ENCODE data around the gene TGOLN2. TPM values are rescaled to one million over a fixed set of nuclear protein-coding genes. Genes with fewer than 3 reads are reported as not detected.
A peak's percentile ranks its signal among the peaks of the same experiment; 100 is the strongest.

The TGOLN2 gene
- total RNA-seq, 4 donors from 2014 or later: 112 to 151 (median 128) TPM

DNA sequence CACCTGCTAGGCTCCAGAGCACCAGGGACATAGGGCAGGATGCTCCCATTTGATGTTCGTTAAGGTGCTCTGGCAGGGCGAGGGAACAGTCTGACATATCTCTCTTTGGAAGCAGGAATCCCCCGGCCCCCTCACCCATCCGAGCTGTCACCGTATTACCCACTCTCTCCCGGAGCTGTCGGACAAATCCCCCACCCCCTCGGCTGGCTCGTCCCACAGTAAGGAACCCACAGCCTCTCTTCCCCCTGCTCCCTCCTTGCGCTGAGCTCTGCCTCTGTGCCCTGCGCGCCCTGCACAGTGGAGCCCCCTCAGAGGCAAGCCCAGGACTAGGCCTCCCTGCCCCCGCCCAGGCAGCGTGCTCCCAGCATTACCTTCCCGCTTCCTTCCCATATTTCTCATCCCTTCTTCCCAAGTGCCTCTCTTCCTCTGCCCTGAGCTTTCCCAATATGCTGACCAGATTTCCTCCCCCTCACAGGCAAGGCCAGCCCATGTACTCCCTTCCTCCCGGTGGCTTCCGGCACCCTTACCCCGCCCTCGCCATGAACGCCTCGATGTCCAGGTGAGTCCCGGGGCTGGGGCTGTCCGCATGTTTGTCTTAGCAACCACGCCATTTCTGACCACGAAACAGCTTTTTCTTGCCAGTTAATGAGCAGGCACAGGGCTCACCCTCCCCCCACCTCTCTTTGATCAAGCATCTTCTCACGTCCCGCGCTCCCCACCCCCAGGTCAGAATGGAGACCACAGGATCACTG lies 23.8 kb downstream of the TGOLN2 start:
- DNase-seq (ENCODE audit: low spot score): no peak

GRCh38 chr2:85302121-85302520 lies 25.7 kb downstream of the TGOLN2 start:
- DNase-seq (ENCODE audit: low spot score): no peak
- TF ChIP-seq, protein P1, sequence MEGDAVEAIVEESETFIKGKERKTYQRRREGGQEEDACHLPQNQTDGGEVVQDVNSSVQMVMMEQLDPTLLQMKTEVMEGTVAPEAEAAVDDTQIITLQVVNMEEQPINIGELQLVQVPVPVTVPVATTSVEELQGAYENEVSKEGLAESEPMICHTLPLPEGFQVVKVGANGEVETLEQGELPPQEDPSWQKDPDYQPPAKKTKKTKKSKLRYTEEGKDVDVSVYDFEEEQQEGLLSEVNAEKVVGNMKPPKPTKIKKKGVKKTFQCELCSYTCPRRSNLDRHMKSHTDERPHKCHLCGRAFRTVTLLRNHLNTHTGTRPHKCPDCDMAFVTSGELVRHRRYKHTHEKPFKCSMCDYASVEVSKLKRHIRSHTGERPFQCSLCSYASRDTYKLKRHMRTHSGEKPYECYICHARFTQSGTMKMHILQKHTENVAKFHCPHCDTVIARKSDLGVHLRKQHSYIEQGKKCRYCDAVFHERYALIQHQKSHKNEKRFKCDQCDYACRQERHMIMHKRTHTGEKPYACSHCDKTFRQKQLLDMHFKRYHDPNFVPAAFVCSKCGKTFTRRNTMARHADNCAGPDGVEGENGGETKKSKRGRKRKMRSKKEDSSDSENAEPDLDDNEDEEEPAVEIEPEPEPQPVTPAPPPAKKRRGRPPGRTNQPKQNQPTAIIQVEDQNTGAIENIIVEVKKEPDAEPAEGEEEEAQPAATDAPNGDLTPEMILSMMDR (IDR thresholded peaks at IDR 0.05): no peak
- ATAC-seq (ENCODE audit: low FRiP score): no peak

More for the DNA sequence above, 23.8 kb downstream of the TGOLN2 start:
- TF ChIP-seq, protein P1 (IDR thresholded peaks at IDR 0.05): no peak
- no peak for ATAC-seq (ENCODE audit: low FRiP score)

DNA sequence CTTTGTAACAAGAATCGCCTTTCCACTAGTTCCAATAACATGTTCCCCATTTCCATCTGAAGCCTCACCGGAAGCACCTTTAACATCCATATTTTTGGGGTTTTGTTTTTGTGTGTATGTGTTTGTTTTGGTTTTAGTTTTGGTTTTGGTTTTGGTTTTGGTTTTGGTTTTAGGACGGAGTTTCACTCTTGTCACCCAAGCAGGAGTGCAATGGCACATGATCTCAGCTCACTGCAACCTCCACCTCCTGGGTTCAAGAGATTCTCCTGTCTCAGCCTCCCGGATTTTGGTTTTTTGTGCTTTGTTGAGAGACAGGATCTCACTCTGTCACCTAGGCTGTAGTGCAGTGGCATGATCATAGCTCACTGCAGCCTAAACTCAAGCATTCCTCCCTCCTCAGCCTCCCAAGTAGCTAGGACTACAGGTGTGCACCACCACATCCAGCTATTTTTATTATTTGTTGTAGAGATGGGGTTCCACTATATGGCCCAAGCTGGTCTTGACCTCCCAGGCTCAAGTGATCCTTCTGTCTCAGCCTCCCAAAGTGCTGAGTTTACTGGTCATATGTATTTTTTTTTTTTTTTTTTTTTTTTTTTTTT lies 36.3 kb downstream of the TGOLN2 start:
- TF ChIP-seq, protein P1 (IDR thresholded peaks at IDR 0.05): no peak
- ATAC-seq (ENCODE audit: low FRiP score) (no peak), DNase-seq (ENCODE audit: low spot score) (no peak)

DNA sequence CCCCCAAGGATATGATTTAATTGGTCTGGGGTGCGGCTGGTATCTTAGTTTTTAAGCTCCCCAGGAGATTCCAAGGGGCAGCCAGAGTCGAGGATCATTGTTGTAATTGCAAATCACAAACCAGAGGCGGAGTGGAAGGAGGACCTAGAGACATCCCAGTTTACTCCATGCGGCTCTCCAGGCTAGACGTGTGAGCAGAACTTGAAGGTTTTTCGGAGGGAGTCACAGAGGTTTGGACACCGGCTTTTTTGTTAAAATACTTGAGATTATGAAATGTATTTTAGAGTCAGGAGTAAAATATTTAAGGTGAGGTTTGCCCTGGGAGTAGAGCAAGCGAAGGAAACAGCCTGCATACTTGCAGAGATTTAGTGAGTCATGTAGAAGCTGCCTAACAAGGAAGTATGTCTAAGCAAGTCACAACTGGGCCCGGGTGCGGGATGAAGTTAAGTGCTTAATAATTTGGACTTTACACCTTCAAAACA lies 39.5 kb downstream of the TGOLN2 start:
- DNase-seq (ENCODE audit: low spot score) (no peak), ATAC-seq (ENCODE audit: low FRiP score) (peak; percentile 89)
- TF ChIP-seq, protein P1 (IDR thresholded peaks at IDR 0.05): no peak

DNA sequence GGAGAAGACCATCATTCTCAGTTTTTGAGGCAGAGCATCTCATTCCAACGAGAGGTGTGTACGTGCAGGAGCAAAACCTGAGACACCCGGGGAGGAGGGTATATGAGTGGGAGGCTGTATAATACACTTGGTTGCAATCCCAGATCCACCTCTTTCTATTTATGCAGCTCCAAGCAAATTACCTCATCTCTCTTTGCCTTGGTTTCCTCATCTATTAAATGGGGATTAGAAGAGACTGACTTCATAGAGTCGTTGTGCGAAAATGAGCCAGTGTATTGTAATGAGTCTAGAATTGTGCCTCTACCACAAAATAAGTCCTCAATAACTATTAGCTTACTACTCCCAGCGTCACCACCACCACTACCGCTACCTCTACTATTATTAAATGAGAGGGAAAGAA lies 40.1 kb downstream of the TGOLN2 start:
- TF ChIP-seq, protein P1 (IDR thresholded peaks at IDR 0.05): no peak
- DNase-seq (ENCODE audit: low spot score) (no peak), ATAC-seq (ENCODE audit: low FRiP score) (no peak)

- ATAC-seq (ENCODE audit: low FRiP score): no peak
- TF ChIP-seq, protein P1 (IDR thresholded peaks at IDR 0.05): no peak
- DNase-seq (ENCODE audit: low spot score): no peak
Observed at GRCh38 chr2:85286918-85287317, 40.9 kb downstream of the TGOLN2 start.

- ATAC-seq (ENCODE audit: low FRiP score): no peak
- DNase-seq (ENCODE audit: low spot score): no peak
- TF ChIP-seq, protein P1 (IDR thresholded peaks at IDR 0.05): no peak
Observed at GRCh38 chr2:85283641-85284040, 44.1 kb downstream of the TGOLN2 start.

All from omental fat pad (tissue), 4 donors.